ENCODE data around the gene ALOX15B. TPM values are rescaled to one million over a fixed set of nuclear protein-coding genes. Genes with fewer than 3 reads are reported as not detected.

The ALOX15B gene
- total and polyA plus RNA-seq, 9 of the 15 experiments (the other 6 are each of a cell fraction or from before 2014, with no cell fraction given) = 0.04 TPM; not detected in 8

DNA sequence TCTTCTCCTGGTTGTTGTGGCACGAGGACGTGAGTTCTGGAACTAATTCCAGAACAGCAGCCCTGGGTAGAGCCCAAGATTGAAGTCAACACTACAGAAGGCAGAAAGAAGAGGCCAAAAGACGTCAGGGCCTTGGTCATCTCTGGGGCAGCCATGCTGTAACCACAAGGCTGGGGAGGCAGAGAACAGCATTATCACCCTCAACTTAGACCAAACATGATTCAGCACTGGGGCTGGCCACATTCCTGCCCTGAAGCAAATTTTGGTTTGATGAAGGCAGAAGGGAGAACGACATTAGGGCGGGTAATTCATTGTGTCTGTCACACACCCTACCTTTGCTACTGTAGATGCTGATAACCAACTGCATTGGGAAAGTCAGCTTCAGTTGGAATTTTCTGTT is 9.7 kb upstream of the ALOX15B start:
- TF ChIP-seq, protein P1, sequence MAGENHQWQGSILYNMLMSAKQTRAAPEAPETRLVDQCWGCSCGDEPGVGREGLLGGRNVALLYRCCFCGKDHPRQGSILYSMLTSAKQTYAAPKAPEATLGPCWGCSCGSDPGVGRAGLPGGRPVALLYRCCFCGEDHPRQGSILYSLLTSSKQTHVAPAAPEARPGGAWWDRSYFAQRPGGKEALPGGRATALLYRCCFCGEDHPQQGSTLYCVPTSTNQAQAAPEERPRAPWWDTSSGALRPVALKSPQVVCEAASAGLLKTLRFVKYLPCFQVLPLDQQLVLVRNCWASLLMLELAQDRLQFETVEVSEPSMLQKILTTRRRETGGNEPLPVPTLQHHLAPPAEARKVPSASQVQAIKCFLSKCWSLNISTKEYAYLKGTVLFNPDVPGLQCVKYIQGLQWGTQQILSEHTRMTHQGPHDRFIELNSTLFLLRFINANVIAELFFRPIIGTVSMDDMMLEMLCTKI (IDR thresholded peaks at IDR 0.05; ENCODE audit: partially characterized antibody) = no peak
- TF ChIP-seq NFE2 (IDR thresholded peaks at IDR 0.05; ENCODE audit: low read depth) = peak; percentile 28; the same call in 1 of the 2 replicates
- no peaks in the 10 kb centered on the region for H3K9me1 ChIP-seq (ENCODE audit: control insufficient read depth, insufficient read depth, low read length)
- no peak for DNase-seq (ENCODE audit: extremely low read depth in 1 of 4, low spot score in 3 of 4)
- in situ Hi-C loops (cut with MboI) = no loop called here
- ChIA-PET CTCF (ENCODE audit: low intra/inter-chr PET ratio) (no interaction called here), POLR2A (interaction anchor here (1.0 kb wide), 1 partner anchor 132 kb away, joined by 3 read pairs; no protein-coding TSS in a partner anchor)
- no peak overlapping the region for H3K4me2 ChIP-seq (ENCODE audit: insufficient read depth, low read length)
- BruUV-seq (replicated peaks) = no TSS peak
- H3K36me3 ChIP-seq (ENCODE audit: control insufficient read depth, insufficient read depth, low read length) = no peaks in the 10 kb centered on the region
- WGBS (ENCODE audit: insufficient coverage, low coverage, missing lambda C conversion rate) = 0% methylated on average over 5 of the region's 5 CpGs
- no peak overlapping the region for H3K4me3 ChIP-seq
- H4K20me1 ChIP-seq (replicated peaks; ENCODE audit: control insufficient read depth, insufficient read depth, low read length) = no peaks in the 10 kb centered on the region
- no peaks in the 10 kb centered on the region; a peak in 1 of 5 replicates for H3K4me1 ChIP-seq (replicated peaks in 1 of 2; ENCODE audit: control insufficient read depth in 2 of 2, insufficient read depth in 2 of 2, low read length in 2 of 2)
- no peaks in the 10 kb centered on the region for H3K9me3 ChIP-seq (replicated peaks; ENCODE audit: control insufficient read depth, insufficient read depth, low read depth, low read length)
- intact Hi-C loops (cut with micrococcal nuclease) = no loop called here
- H3K9ac ChIP-seq (ENCODE audit: insufficient read depth in 1 of 2, low read depth in 2 of 2, low read length in 2 of 2) = no peak overlapping the region
- no peak overlapping the region for H2AFZ ChIP-seq (ENCODE audit: low read depth, low read length)
- no peak; the same call in 2 of the 3 replicates for ATAC-seq
- H3K79me2 ChIP-seq (ENCODE audit: control insufficient read depth, insufficient read depth, low read length) = no peaks in the 10 kb centered on the region
- no peak overlapping the region for H3K27ac ChIP-seq (ENCODE audit: extremely low read depth, low read depth, low read length)
- peaks cover 0 to 14% of the 10 kb centered on the region in 2 experiments; a peak in 2 of 5 replicates for H3K27me3 ChIP-seq (ENCODE audit: control insufficient read depth in 2 of 2, insufficient read depth in 2 of 2, low read length in 2 of 2)
- FAIRE-seq = no peak

DNA sequence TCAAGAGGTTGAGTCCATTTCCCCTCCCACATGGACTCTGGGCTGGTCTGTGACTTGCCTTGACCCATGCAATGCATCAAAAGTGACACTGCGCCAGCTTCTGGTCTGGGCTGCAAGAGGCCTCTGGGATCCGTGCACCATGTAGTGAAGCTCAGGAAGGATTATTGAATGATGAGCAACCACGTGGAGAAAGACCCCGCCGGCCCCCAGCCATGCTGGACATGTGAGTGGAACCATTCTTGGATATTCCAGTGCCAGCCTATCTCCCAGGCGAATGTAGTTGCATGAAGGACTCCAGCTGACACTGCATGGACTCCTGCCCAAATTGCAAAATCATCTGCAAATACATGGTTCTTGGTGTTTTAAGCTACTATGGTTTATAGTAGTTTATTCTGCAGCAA is 7.6 kb upstream of the ALOX15B start:
- Histone ChIP-seq H3K4me1 (replicated peaks in 1 of 2; ENCODE audit: control insufficient read depth in 2 of 2, insufficient read depth in 2 of 2, low read length in 2 of 2) (no peaks in the 10 kb centered on the region; a peak in 1 of 5 replicates), H3K27ac (ENCODE audit: extremely low read depth, low read depth, low read length) (no peak overlapping the region), H3K9me1 (ENCODE audit: control insufficient read depth, insufficient read depth, low read length) (no peaks in the 10 kb centered on the region), H3K9me3 (replicated peaks; ENCODE audit: control insufficient read depth, insufficient read depth, low read depth, low read length) (no peaks in the 10 kb centered on the region), H3K27me3 (ENCODE audit: control insufficient read depth in 2 of 2, insufficient read depth in 2 of 2, low read length in 2 of 2) (peaks cover 0 to 14% of the 10 kb centered on the region in 2 experiments; a peak in 3 of 5 replicates), H3K79me2 (ENCODE audit: control insufficient read depth, insufficient read depth, low read length) (no peaks in the 10 kb centered on the region), H2AFZ (ENCODE audit: low read depth, low read length) (no peak overlapping the region), H3K36me3 (ENCODE audit: control insufficient read depth, insufficient read depth, low read length) (no peaks in the 10 kb centered on the region), H3K9ac (ENCODE audit: insufficient read depth in 1 of 2, low read depth in 2 of 2, low read length in 2 of 2) (no peak overlapping the region), H3K4me2 (ENCODE audit: insufficient read depth, low read length) (no peak overlapping the region), H3K4me3 (no peak overlapping the region), H4K20me1 (replicated peaks; ENCODE audit: control insufficient read depth, insufficient read depth, low read length) (no peaks in the 10 kb centered on the region)
- no TSS peak for BruUV-seq (replicated peaks)
- DNase-seq (ENCODE audit: extremely low read depth in 1 of 4, low spot score in 3 of 4) (no peak), ATAC-seq (no peak), FAIRE-seq (no peak)
- in situ Hi-C loops (cut with MboI) = no loop called here
- CTCF ChIA-PET (ENCODE audit: low intra/inter-chr PET ratio) = no interaction called here
- intact Hi-C loops (cut with micrococcal nuclease) = no loop called here
- WGBS (ENCODE audit: insufficient coverage, low coverage, missing lambda C conversion rate) = 5% methylated on average over 6 of the region's 6 CpGs
- POLR2A ChIA-PET = interaction anchor here (1.1 kb wide), 1 partner anchor 11 kb away, joined by 5 read pairs; no protein-coding TSS in a partner anchor
- no peak for TF ChIP-seq MXI1 (IDR thresholded peaks at IDR 0.05; ENCODE audit: low read depth, low read length)
- TF ChIP-seq ZNF140 (CRISPR knock-in tag; IDR thresholded peaks at IDR 0.05) = no peak
- no peak for TF ChIP-seq ZNF57 (CRISPR knock-in tag; IDR thresholded peaks at IDR 0.05)
- TF ChIP-seq KAT8 (IDR thresholded peaks at IDR 0.05; ENCODE audit: low read depth) = no peak
- TF ChIP-seq SREBF2 (CRISPR knock-in tag; IDR thresholded peaks at IDR 0.05) = no peak
- TF ChIP-seq ZNF695 (CRISPR knock-in tag; IDR thresholded peaks at IDR 0.05) = no peak
- TF ChIP-seq TRIM25 (IDR thresholded peaks at IDR 0.05; ENCODE audit: borderline replicate concordance) = no peak
- TF ChIP-seq SETDB1 (IDR thresholded peaks at IDR 0.05; ENCODE audit: low read length) = no peak
- no peak for TF ChIP-seq MAZ (CRISPR knock-in tag; conservative IDR thresholded peaks at IDR 0.05 in 1 of 2, IDR thresholded peaks at IDR 0.05 in 1 of 2)
- TF ChIP-seq HNRNPL (IDR thresholded peaks at IDR 0.05; ENCODE audit: low read depth, low read length) = no peak
- TF ChIP-seq ELK3 (CRISPR knock-in tag; IDR thresholded peaks at IDR 0.05) = no peak
